Activated T-helper 1 cell treated with anti-CD3 and anti-CD28 coated beads, Interleukin-12 subunit alpha, Interleukin-12 subunit beta, Interleukin-2, Interleukin-4 antibody, amounts not matched to agents 30 ng/mL and 10 ng/mL and 1 ng/mL, durations not matched to agents 14 hours and 24 hours and 36 hours (primary cell): ENCODE results near the gene ATAD1. TPM values are rescaled to one million over a fixed set of nuclear protein-coding genes. Genes with fewer than 3 reads are reported as not detected.
"Not testable (repeated sequence)": the region's sequence is repeated elsewhere in the genome, so short reads cannot be mapped to it uniquely, and the experiment has no call there.

ENCODE experiments used
- DNase-seq: peaks from one replicate; pipeline ENCODE4 v3.0.0; 2021; ENCODE audit warnings: low spot score
- H3K27ac Mint-ChIP-seq: one replicate; pipeline ENCODE4 v1.8.0; 2021; ENCODE audit warnings: mild to moderate bottlenecking, mixed read lengths
- H3K27me3 Mint-ChIP-seq: one replicate; pipeline ENCODE4 v1.8.0; 2022; ENCODE audit warnings: mild to moderate bottlenecking, moderate library complexity, mixed read lengths; ENCODE audit not compliant: insufficient read depth
- H3K36me3 Mint-ChIP-seq: one replicate; pipeline ENCODE4 v1.8.0; 2021; ENCODE audit warnings: low read depth, mixed read lengths
- H3K4me1 Mint-ChIP-seq: one replicate; pipeline ENCODE4 v1.8.0; 2021; ENCODE audit warnings: low read depth, mixed read lengths
- H3K4me3 Mint-ChIP-seq: one replicate; pipeline ENCODE4 v1.8.0; 2021; ENCODE audit warnings: mild to moderate bottlenecking, moderate library complexity, mixed read lengths
- H3K9me3 Mint-ChIP-seq: one replicate; pipeline ENCODE4 v1.8.0; 2021; ENCODE audit warnings: mixed read lengths
- intact Hi-C: fragments of 100-400 bp; cut with micrococcal nuclease; formaldehyde crosslinking; loops from one replicate; pipeline ENCODE4 v1.15.1; 2024
- total RNA-seq: library from RNA; stranded (reverse); gene quantifications from 2 replicates; pipeline ENCODE4 v1.2.3, GENCODE V29; 2022

The ATAD1 gene
- total RNA-seq, 1 donor from 2014 or later = 50.1 TPM

GRCh38 chr10:87757685-87758084 lies 60.3 kb downstream of the ATAD1 start:
- intact Hi-C loops = no loop called here
- Mint-ChIP-seq H3K27me3 (no peaks in the 10 kb centered on the region), H3K27ac (no peak overlapping the region), H3K4me1 (peaks cover 16% of the 10 kb centered on the region), H3K9me3 (no peaks in the 10 kb centered on the region), H3K36me3 (peaks cover 32% of the 10 kb centered on the region), H3K4me3 (no peak overlapping the region)
- DNase-seq = no peak

DNA sequence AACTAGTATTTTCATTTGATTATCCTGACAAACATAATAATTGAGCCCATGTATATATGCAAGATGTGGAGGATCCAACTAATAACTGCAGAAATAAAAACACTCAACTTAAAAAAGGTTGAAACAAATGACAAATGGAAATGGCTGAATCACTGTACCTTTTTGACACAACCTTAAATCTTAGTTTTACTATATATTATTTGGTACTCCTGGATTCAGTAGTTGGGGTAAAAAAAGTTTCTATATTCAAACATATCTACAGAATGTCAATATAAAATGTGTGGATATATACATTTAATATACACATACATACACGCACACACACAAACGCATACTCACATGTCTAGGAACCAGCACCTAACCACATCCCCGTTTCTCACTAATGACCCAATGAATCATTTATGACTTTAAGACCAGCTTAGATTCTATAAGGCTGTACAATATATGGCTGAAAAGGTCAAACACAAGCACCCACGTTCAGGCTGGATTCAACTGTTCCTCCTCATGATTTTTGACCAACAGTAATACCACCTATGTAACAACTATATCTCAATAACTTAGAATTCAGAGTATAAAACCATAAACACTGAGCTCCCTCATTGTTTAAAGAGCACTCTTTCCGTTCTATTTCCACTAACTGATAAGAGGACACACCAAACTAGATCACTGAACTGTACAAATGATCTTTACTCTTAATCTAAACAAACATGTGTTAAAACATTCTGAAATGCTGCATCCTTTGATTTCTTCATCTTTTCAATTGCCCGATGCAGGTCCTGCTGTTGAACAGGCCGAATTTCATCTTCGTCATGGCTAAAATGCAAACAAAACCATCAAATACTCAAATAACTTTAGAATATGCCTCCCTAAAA lies 63.8 kb downstream of the ATAD1 start:
- H3K27ac Mint-ChIP-seq = no peak overlapping the region
- no peaks in the 10 kb centered on the region for H3K9me3 Mint-ChIP-seq
- no peak overlapping the region for H3K4me3 Mint-ChIP-seq
- H3K36me3 Mint-ChIP-seq = peaks cover 24% of the 10 kb centered on the region
- DNase-seq = no peak
- intact Hi-C loops = no loop called here
- no peaks in the 10 kb centered on the region for H3K27me3 Mint-ChIP-seq
- no peaks in the 10 kb centered on the region for H3K4me1 Mint-ChIP-seq

- no peaks in the 10 kb centered on the region for H3K9me3 Mint-ChIP-seq
- peaks cover 2% of the 10 kb centered on the region for H3K27me3 Mint-ChIP-seq
- H3K36me3 Mint-ChIP-seq = peaks cover 20% of the 10 kb centered on the region
- DNase-seq = no peak
- intact Hi-C loops = no loop called here
- no peaks in the 10 kb centered on the region for H3K4me1 Mint-ChIP-seq
- no peak overlapping the region for H3K27ac Mint-ChIP-seq
- no peak overlapping the region for H3K4me3 Mint-ChIP-seq
Observed at GRCh38 chr10:87752566-87752965, 65.5 kb downstream of the ATAD1 start.

- Mint-ChIP-seq H3K9me3 (no peaks in the 10 kb centered on the region), H3K27ac (no peak overlapping the region), H3K4me3 (no peak overlapping the region), H3K36me3 (peaks cover 17% of the 10 kb centered on the region), H3K4me1 (no peaks in the 10 kb centered on the region), H3K27me3 (peaks cover 2% of the 10 kb centered on the region)
- intact Hi-C loops = no loop called here
- DNase-seq = no peak
Observed at GRCh38 chr10:87751274-87751673, 66.8 kb downstream of the ATAD1 start.

GRCh38 chr10:87750817-87751216 lies 67.2 kb downstream of the ATAD1 start:
- peaks cover 2% of the 10 kb centered on the region for H3K27me3 Mint-ChIP-seq
- H3K4me1 Mint-ChIP-seq = no peaks in the 10 kb centered on the region
- no peak overlapping the region for H3K27ac Mint-ChIP-seq
- intact Hi-C loops = no loop called here
- no peak overlapping the region for H3K4me3 Mint-ChIP-seq
- peaks cover 15% of the 10 kb centered on the region for H3K36me3 Mint-ChIP-seq
- DNase-seq = no peak
- H3K9me3 Mint-ChIP-seq = no peaks in the 10 kb centered on the region

DNA sequence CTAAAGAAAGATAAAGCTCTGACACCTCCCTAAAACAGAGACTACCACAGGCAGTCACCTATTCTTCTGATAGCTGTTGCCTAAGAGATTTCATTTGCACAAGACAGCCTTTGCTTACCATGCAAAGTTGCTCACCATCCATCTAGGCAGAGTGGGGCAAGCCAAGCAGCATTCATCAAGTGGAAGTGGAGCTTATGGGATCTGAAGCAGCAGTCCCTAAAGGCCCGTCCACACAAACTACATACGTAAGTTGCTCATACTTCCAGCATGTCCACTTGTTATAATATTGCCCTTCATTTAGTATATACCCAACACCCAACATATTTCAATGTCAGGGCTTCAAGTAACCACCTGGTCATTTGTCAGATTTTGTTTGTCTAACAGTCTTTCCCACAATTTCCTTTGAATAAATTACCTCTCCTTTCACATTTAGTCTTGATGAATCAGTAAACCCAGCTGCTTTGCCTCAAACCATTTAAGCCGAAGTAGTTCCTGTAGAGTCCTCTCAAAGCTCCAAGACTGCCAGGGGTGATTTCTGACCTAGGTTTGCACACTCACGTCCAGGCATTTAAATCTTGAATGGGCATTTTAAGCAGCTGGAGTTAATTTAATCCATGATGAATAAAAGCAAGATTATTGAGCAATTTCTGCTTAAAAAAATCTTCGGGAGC lies 67.9 kb downstream of the ATAD1 start:
- Mint-ChIP-seq H3K4me3 (no peak overlapping the region), H3K27me3 (peaks cover 2% of the 10 kb centered on the region), H3K9me3 (no peaks in the 10 kb centered on the region), H3K4me1 (no peaks in the 10 kb centered on the region), H3K36me3 (peaks cover 15% of the 10 kb centered on the region), H3K27ac (no peak overlapping the region)
- no peak for DNase-seq
- intact Hi-C loops = no loop called here

DNA sequence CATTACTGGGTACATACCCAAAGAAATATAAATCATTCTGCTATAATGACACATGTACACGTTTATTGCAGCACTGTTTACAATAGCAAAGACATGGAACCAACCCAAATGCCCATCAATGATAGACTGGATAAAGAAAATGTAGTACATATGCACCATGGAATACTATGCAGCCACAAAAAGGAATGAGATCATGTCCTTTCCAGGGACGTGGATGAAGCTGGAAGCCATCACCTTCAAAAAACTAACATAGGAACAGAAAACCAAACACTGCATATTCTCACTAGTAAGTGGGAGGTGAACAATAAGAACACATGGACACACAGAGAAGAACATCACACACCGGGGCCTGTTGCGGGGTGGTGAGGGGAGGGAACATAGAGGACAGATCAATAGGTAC lies 69.8 kb downstream of the ATAD1 start:
- H3K4me3 Mint-ChIP-seq, H3K4me1 Mint-ChIP-seq, H3K36me3 Mint-ChIP-seq, H3K9me3 Mint-ChIP-seq, intact Hi-C loops, DNase-seq, H3K27me3 Mint-ChIP-seq, H3K27ac Mint-ChIP-seq: not testable (repeated sequence)

DNA sequence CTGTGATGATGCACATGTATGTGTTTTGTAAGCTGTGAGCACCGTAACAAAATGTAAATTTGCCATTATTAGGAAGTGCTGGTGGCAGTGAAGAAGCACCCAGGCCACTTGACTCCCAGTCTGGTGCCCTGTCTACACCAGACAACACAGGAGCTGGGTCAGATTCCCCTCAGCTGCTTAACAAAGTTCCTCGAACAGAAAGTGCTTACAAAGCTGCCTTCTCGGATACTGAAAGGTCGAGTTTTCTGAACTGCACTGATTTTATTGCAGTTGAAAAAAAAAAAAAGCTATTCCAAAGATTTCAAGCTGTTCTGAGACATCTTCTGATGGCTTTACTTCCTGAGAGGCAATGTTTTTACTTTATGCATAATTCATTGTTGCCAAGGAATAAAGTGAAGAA lies 71.1 kb downstream of the ATAD1 start:
- Mint-ChIP-seq H3K36me3 (peaks cover 1% of the 10 kb centered on the region), H3K4me3 (no peak overlapping the region), H3K27me3 (peaks cover 2% of the 10 kb centered on the region), H3K4me1 (no peaks in the 10 kb centered on the region), H3K9me3 (no peaks in the 10 kb centered on the region), H3K27ac (no peak overlapping the region)
- DNase-seq = no peak
- intact Hi-C loops = no loop called here

DNA sequence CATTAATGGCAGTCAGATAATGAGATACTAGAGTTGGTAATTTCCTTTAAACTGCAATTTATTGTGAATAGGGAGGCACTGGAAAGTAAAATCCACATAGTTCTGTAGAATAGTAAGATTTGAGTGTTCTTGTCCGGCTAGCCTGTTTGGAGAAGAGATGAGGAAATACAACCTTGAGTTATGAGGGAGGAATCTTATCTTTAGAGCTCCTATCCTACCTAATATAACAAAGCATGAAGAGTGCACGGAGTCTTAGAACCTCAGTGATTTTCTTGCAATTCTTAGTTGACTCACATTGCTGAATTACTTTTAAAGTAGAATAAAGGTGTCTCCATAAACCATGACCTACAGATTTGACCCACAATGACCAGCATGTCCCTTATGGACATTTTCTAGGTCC lies 73.4 kb downstream of the ATAD1 start:
- intact Hi-C loops = no loop called here
- Mint-ChIP-seq H3K4me3 (no peak overlapping the region), H3K27me3 (peaks cover 5% of the 10 kb centered on the region), H3K9me3 (no peaks in the 10 kb centered on the region), H3K27ac (no peak overlapping the region), H3K36me3 (no peaks in the 10 kb centered on the region), H3K4me1 (no peaks in the 10 kb centered on the region)
- no peak for DNase-seq

- H3K27ac Mint-ChIP-seq, H3K4me3 Mint-ChIP-seq, H3K36me3 Mint-ChIP-seq, H3K9me3 Mint-ChIP-seq, H3K4me1 Mint-ChIP-seq, DNase-seq, H3K27me3 Mint-ChIP-seq, intact Hi-C loops: not testable (repeated sequence)
Observed at GRCh38 chr10:87742992-87743610, 74.9 kb downstream of the ATAD1 start.

DNA sequence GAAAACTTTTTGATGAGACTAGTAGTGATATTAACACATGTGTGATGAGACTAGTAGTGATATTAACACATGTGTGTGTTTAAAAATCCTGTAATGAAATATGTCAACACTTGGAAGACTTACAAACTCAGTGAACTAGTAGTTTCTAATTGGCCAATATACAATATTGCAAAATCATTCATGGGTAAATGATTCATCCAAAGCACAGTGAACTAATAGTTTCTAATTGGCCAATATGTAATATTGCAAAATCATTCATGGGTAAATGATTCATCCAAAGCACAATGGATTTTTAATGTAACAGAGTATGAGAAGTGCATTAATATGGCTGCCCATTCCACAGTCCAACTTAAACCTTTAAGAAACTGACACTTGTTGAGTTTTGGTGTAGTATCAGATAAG lies 77.8 kb downstream of the ATAD1 start:
- Mint-ChIP-seq H3K36me3 (no peaks in the 10 kb centered on the region), H3K27me3 (peaks cover 14% of the 10 kb centered on the region), H3K27ac (no peak overlapping the region), H3K4me3 (no peak overlapping the region), H3K9me3 (no peaks in the 10 kb centered on the region), H3K4me1 (no peaks in the 10 kb centered on the region)
- intact Hi-C loops = no loop called here
- no peak for DNase-seq

GRCh38 chr10:87739703-87740102 lies 78.3 kb downstream of the ATAD1 start:
- Mint-ChIP-seq H3K4me1 (no peaks in the 10 kb centered on the region), H3K27me3 (peaks cover 14% of the 10 kb centered on the region), H3K9me3 (no peaks in the 10 kb centered on the region), H3K36me3 (no peaks in the 10 kb centered on the region), H3K27ac (no peak overlapping the region), H3K4me3 (no peak overlapping the region)
- intact Hi-C loops = no loop called here
- no peak for DNase-seq

GRCh38 chr10:87738253-87738652 lies 79.8 kb downstream of the ATAD1 start:
- H3K4me1 Mint-ChIP-seq, DNase-seq, intact Hi-C loops, H3K36me3 Mint-ChIP-seq, H3K4me3 Mint-ChIP-seq, H3K9me3 Mint-ChIP-seq, H3K27ac Mint-ChIP-seq: not testable (repeated sequence)
- peaks cover 16% of the 10 kb centered on the region for H3K27me3 Mint-ChIP-seq
